NCI-H146 (cell line): ENCODE results near the gene CASP7.

Experiments used
- DNase-seq: peaks from one replicate; lab custom pipeline; 2025; lab: John Stamatoyannopoulos, UW

The CASP7 gene

GRCh38 chr10:113712755-113713639 is 33.3 kb downstream of the CASP7 start:
- DNase-seq: peak; percentile 38

DNA sequence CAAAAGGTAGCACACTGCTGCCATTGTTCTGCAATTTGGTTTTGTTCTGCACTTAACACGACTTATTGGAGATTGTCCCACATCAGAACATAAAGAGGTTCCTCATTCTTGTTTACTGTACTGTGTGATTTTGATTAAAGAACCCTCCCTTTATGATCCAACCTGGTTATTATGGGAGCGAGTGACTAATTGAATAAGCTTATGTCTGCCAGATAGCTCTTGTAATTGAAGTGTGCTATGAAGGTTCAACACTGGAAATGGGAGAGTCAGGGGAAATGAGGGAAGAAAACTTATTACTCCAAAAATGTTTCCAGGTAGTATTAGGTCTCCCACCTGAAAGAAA is 33.9 kb downstream of the CASP7 start:
- no peak for DNase-seq

DNA sequence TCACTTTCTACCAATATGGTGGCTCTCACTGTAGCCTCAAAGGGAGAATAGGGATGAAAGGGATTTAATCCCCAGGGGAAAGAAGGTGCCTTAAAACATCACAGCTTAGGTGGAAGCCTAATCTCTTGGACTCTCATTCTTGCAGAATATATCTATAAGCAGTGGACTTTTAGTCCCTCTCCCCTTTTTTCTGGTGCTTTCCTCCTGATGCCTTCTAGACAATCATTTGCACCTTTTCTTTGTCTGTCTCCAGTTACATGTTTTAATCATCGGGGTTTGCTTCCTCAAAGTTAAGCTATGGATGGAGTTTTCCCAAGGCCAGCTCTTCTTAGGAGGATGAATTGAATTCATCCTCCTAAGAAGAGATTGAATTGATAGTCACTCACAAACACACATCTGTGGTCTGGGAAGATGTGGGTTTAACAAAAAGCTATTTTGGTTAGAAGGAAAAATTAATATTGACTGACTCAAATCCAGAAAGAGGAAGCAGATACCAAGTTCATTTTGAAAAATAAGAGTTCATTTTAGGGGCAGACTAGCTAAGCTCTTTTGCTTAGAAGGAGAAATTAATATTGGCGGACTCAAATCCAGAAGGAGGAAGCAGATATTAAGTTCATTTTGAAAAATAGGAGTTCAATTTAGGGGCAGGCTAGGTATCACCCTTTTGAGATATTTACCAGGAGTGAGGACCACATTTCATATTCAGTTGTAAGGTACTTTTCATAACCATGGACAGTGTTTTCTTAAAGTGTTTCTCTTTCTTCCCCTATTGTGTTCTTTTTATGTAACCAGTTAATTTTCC is 36.6 kb downstream of the CASP7 start:
- DNase-seq: no peak

- DNase-seq: no peak
These were observed 39.5 kb downstream of the CASP7 start for GRCh38 chr10:113718969-113719822.

DNA sequence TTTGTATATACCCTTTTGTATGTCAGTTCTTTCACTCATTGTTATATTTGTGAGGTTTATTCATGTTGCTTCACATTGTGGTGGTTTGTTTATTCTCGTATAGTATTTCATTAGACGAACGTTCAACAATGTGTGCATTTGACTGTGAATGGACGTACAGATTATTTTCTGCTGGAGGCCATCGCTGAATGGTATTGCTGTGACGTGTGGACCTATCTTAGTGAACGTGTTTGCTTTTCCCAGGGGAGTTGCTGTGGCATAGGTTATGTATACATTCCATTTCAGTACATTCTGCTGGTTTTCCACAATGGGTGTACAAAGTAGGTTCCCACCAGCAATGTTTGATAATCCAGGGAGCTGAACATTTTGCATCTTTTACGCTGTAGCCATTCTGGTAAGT is 40.7 kb downstream of the CASP7 start:
- peak; percentile 71 for DNase-seq

- DNase-seq: no peak
These were observed 52.6 kb downstream of the CASP7 start for GRCh38 chr10:113732160-113732881.

DNA sequence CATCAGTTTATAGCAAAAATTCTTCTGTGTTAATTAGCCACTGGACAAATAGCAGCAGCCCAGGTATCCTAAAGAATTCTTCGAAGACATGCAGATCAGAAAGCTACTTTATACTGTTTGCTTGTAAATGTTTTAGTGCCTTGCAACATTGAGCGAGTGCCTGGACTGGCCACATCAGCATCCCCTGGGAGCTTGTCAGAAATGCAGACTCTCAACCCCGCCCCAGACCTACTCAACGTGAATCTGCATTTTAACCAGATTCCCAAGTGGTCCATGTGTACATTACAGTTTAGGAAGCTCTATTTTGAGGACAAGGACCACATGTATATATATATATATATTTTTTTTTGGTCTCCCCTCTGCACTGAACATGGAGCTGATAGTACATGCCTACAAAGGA is 53.3 kb downstream of the CASP7 start:
- DNase-seq: no peak

DNA sequence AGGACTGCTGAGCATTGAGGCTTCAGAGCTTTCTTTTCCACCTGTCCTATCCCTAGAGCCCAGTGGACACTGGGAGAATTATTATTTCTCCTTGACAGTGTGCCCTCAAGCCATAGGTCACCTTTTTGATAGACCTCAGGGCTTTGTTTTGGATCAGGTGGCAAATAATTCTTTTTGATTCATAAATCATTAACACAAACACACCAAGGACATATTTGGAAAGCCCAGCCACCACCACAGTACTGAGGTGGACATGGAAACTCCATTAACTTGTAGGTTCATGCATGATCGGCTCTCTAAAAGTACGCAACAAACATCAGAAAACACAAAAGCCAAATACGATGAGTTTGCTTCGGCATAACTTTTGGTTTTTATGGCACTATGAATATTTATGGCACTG is 53.9 kb downstream of the CASP7 start:
- no peak for DNase-seq

DNA sequence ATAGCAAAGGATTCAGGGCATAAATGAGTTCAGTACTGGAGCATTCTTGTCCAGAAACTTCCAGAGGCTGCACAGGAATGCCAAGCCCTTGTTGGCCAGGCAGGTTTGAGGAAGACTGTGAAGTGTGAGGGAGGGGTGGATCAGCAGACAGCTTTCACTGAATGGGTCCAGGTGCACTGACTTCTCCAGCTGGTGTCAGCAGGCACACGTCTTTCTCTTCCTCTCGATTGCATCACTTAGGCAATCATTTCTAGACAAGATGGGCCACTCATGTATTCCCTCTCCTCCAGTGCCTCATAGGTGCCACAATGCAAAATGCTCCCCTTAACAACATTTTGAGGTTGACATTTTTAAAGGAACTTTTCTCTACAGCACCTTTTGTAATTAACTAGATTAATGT is 56.2 kb downstream of the CASP7 start:
- peak; percentile 83 for DNase-seq

- peak; percentile 26 for DNase-seq
These were observed 56.9 kb downstream of the CASP7 start for GRCh38 chr10:113736576-113736975.

DNA sequence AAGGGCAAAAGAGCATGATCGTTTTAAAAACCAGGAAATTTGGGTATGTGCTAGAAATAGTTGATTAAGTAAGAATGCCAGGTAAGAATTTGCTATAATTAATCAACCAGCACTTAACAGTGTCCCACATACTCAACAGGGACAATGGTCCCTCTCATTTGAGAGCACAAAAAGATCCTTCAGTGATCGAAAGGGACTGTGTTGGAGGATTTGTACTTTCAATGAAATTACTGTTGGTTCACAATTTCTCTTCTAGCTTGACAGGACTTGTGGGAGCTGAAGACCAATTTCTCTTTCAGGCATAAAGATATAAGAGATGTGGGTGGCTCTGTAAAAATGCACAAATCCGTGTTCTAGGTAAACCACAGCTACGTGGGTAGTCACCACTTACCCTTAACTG is 59.3 kb downstream of the CASP7 start:
- DNase-seq: no peak

DNA sequence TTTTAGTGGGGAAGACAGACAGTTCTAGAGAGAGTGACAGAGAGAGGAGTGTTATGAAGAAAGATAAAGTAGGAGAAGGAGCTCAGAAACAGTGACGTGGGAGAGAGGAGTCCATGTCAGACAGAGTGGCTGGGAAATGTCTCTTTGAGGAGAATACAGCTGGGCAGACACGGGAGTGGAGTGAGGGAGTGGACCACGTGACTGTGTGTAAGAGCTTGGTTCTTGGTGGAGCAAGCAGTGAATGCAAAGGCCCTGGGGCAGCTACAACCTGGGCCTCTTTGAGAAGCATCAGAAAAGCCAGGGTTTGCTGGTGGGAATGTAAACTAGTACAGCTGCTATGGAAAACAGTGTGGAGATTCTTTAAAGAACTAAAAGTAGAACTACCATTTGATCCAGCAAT is 59.9 kb downstream of the CASP7 start:
- no peak for DNase-seq

DNA sequence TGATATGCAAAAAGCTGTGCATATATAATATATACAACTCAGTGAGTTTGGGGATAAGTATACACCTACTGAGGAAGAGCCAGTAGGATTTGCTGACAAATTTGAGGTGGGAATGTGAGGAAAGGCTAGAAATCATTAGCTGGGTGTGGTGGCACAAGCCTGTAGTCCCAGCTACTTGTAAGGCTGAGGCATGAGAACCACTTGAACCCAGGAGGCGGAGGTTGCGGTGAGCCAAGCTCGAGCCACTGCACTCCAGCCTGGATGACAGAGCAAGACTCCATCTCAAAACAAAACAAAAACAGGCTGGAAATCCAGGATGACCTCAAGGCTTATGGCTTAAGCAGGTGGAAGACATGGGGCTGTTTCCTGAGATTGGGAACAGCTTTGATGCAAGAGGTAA is 61.1 kb downstream of the CASP7 start:
- no peak for DNase-seq

DNA sequence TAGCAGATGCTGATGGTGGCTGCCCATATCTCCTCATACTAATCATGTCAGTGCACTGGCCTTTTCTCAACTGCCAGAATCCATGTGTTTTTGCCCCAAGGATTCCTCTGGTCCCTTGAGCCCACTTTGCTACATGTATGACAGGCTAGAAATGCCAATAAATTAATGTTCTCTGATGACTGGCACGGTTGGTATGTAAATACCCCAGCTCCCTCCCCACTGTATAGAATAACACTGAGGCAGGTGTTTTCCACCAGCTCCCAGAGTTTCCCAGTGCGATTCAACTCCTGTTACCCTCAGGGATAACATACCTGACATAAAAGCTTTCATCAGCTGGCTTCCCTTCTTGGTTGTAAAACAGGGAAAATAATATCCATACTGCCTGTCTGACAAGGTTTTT is 62.8 kb downstream of the CASP7 start:
- DNase-seq: no peak

- DNase-seq: no peak
These were observed 63.9 kb downstream of the CASP7 start for GRCh38 chr10:113743594-113743993.

GRCh38 chr10:113745374-113745773 is 65.7 kb downstream of the CASP7 start:
- no peak for DNase-seq

- no peak for DNase-seq
These were observed 66.7 kb downstream of the CASP7 start for GRCh38 chr10:113746217-113746957.

DNA sequence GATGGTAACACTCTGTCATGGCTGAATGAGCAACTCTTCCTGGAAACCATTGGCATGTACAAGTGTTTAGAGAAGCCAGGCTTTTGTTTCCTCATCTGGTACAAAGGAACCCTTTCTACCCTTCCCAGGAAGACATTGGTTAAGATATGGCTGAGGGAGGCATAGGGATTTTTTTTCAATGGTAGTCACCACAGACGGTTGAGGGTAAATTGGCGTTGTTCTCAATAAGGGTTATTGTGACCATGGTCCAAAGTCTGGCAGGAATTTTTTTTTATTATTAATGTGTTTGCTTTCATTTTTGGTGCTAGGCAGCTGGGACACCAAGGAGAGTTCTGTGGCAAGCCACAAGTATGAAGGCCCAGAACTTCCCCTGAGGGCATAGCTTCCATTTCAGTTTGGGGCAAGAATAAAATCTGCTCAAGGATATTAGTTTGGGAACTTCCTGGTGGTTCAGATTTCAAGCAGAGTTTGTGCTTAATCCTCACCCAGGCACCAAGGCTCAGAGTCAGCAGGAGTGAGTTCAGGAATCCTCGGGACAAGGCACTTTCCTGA is 71.5 kb downstream of the CASP7 start, which contains the start of gene PLEKHS1:
Gene PLEKHS1 (plus strand): TSS at position 502 of the 552 bp plus-strand sequence. CDS start 3,596 bp downstream, outside the sequence.
- no peak for DNase-seq

DNA sequence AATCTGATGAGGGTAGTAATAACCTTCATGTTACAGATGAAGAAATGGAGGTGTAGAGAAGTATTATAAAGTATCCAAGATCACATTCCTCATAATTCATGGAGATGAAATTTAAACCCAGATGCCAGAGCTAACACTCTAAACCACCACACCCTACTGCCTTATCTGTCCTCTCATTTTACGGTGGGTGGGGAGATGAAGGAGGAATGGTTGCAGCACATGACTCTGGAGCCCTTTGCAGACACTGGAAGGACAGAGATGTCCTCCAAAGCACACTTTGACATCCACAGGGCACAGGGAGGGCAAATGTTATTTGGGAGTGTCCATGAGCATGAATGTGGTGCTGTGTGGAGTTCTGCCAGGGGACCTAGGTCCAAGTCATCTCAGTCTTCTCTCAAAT is 72.8 kb downstream of the CASP7 start:
- DNase-seq: no peak

DNA sequence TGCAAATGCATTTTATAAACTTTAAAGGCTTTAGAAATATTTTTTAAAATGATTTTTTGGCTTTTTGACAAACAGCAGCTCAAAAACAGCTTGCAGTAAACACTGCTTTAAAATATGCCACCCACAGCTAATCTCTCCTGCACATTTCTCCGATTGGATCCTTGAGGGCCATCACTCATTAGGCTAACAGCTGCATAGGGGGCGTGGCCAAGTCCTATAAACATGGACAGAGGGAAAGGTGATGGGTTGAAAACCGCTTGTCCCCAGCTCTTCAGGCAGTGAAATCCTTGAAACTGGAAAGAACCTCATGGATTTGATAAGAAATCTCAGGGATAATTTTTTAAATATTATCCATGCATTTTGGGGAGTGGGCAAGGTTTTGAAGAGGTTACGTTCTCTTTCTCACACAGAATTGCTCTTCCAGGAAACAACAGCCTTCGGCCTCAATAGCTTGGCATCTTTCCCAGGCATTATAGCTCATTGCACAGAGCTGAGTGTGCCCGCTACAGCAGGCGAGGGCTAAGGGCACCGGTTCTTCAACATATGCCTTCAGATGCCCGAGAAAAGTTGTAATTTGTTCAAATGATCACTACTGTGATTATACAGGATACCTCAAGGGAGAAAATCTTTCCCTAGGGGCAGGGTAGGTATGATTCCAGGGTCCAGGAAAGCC is 73.4 kb downstream of the CASP7 start:
- no peak for DNase-seq
